Stimulated activated CD8-positive, alpha-beta memory T cell treated with anti-CD3 and anti-CD28 coated beads, Interleukin-7, amount 100 ng/mL, for 48 hours (primary cell): ENCODE results near the gene NECTIN4.
"Not testable (repeated sequence)": the region's sequence is repeated elsewhere in the genome, so short reads cannot be mapped to it uniquely, and the experiment has no call there.

ENCODE experiments used
- DNase-seq, 2 donors: peaks; one replicate each; pipeline ENCODE4 v3.0.0-alpha.2; 2020; ENCODE audit warnings: low read depth in 1 of 2; ENCODE audit errors: extremely low read depth in 1 of 2

Gene NECTIN4

DNA sequence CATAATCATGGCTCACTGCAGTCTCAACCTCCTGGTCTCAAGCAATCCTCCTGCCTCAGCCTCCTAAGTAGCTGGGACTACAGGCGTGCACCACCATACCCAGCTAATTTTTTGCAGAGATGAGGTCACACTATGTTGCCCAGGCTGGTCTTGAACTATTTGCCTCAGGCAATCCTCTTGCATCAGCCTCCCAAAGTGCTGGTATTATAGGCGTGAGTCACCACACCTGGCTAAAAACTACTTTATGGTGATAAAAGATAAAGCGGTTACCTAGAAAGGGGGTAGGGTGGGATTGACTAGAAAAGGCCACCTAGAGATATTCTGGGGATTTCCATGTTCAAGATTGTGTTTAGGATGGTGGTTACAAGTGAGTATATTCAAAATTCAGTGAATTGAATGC, 55.6 kb downstream of the NECTIN4 start:
- no peak for DNase-seq

DNA sequence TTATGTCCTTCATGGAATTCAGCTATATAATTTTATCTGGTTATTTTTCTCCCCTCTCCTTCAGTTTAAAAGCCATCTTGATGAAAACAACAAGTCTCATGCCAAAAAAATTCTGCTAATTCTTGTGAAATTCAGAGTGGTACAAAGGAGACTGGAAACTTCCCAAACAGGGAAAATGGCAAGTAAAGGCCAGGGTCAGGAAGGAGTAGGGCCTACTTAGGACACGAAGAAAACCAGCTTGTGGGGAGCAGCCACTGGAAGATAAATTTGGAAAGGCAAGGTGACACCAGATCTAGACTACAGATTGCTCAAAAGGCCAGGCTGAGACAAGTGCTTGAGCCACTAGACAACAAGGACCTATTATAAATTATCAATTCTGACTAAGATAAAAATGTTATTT, 56.9 kb downstream of the NECTIN4 start:
- no peak for DNase-seq

DNA sequence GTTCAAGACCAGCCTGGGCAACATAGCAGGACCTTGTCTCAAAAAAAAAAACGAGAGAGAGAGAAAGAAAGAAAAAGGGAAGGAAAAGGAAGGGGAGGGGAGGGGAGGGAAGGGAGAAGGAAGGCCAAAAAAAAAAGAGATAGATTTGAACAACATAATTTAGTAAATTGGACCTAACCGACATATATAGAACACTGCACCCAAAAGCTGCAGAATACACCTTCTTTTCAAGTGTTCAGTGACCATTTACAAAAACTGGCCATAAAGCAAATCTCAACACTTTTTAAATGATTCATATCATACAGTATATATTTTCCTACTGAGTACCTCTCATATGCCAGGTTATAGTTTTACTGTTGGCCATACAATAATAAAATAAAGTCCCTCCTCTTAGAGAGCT, 57.5 kb downstream of the NECTIN4 start:
- DNase-seq = no peak

DNA sequence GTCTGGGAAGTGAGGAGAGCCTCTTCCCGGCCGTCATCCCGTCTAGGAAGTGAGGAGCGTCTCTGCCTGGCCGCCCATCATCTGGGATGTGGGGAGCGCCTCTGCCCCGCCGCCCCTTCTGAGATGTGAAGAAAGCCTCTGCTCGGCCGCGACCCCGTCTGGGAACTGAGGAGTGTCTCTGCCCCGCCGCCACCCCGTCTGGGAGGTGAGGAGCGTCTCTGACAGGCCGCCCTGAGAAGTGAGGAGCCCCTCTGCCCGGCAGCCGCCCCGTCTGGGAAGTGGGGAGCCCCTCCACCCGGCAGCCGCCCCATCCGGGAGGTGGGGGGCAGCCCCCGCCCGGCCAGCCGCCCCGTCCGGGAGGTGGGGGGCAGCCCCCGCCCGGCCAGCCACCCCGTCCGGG, 59.9 kb downstream of the NECTIN4 start:
- DNase-seq = not testable (repeated sequence)

DNA sequence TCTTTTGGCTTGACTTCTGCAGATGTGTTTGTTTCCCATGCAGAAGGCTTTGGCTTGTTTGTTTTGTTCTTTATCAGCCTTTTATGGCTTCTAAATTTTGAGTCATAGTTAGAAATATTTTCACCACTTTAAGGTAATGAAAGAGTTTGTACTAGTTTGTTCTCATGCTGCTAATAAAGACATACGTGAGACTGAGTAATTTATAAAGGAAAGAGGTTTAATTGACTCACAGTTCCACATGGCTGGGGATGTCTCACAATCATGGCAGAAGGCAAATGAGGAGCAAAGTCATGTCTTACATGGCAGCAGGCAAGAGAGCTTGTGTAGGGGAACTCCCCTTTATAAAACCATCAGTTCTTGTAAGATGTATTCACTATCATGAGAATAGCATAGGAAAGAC, 62.4 kb downstream of the NECTIN4 start:
- not testable (repeated sequence) for DNase-seq

DNA sequence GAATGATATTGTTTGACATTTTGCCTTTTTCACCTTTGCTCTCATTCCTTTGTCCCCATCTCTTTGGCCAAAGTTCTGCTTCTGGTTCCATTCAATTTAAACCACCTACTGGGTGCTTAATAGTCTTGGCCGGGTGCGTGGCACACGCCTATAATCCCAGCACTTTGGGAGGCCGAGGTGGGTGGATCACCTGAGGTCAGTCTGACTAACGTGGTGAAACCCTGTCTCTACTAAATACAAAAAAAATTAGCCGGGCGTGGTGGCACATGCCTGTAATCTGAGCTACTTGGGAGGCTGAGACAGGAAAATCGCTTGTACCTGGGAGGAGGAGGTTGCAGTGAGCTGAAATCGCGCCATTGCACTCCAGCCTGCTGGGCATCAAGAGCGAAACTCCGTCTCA, 66.9 kb downstream of the NECTIN4 start:
- DNase-seq = not testable (repeated sequence)

DNA sequence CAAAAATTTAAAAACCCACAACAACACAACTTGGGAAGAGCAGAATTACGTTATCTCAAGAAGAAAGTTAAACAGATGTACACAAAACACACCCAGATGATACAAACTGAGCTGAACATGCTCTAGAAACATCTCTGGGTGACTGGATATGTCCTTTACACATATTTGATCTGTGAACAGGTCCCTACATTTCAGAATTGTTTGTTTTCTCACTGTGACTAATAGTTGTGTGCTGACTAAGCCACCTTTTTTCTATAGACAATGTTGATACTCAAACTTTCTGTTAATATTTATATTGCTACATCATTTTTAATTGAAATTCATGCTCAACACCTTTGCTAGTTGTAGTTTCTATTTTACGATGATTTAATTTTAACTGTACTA, 67.4 kb downstream of the NECTIN4 start:
- DNase-seq = no peak

DNA sequence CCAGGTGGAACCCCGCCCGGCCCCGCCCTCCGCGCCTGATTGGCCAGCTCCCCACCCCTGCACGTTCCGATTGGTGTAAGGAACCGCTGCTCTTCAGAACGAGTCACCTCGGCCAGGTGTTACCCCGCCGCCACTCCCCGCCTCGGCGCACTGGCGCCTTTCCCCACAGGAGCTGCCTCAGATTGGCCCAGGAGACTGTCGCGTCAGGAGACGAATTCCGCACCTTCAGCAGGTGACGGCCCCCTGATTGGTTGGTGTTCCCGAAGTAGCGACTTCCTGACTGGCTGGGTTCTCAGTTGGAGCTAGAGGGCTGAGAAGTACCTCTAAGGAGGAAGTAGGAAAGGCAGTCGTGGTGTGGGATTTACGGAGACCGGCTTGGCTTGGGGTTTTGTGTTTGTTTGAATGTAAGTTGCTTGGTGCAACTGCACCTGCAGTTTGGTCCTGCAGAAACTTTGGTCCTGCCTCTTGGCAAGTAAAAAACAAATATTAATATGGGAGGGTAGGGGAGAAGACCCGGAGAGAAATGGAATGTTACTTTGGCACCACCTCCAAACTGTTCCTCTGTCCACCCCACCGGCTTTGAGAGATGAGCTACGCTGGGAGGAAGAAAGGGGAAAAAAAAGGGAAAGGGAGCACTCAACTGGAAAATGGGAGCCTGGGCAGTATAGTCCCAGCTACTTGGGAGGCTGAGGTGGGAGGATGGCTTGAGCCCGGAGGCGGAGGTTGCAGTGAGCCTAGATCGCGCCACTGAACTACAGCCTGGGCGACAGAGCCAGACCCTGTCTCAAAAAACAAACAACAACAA, 68.0 kb downstream of the NECTIN4 start:
- peak; percentile 62 to 81 for DNase-seq
